ENCODE measurements around the gene KCNA4.
"Not testable (repeated sequence)": the region's sequence is repeated elsewhere in the genome, so short reads cannot be mapped to it uniquely, and the experiment has no call there.

The KCNA4 gene

GRCh38 chr11:30045144-30045543 is 28.3 kb upstream of the KCNA4 start:
- TF ChIP-seq, protein P1, sequence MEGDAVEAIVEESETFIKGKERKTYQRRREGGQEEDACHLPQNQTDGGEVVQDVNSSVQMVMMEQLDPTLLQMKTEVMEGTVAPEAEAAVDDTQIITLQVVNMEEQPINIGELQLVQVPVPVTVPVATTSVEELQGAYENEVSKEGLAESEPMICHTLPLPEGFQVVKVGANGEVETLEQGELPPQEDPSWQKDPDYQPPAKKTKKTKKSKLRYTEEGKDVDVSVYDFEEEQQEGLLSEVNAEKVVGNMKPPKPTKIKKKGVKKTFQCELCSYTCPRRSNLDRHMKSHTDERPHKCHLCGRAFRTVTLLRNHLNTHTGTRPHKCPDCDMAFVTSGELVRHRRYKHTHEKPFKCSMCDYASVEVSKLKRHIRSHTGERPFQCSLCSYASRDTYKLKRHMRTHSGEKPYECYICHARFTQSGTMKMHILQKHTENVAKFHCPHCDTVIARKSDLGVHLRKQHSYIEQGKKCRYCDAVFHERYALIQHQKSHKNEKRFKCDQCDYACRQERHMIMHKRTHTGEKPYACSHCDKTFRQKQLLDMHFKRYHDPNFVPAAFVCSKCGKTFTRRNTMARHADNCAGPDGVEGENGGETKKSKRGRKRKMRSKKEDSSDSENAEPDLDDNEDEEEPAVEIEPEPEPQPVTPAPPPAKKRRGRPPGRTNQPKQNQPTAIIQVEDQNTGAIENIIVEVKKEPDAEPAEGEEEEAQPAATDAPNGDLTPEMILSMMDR (IDR thresholded peaks at IDR 0.05; ENCODE audit: control extremely low read depth, extremely low read depth, low read depth, missing control alignments): no peak
- ChIA-PET CTCF (interaction anchor here (1.2 to 1.3 kb wide), 2 partner anchors 9 to 11 kb away, joined by 3 read pairs; no protein-coding TSS in a partner anchor), POLR2A (no interaction called here)
- no peak for DNase-seq (ENCODE audit: extremely low spot score)

GRCh38 chr11:30041171-30041570 is 24.3 kb upstream of the KCNA4 start:
- ChIA-PET CTCF (interaction anchor here (1.0 kb wide), 1 partner anchor 10 kb away, joined by 3 read pairs; no protein-coding TSS in a partner anchor), POLR2A (no interaction called here)
- TF ChIP-seq, protein P1 (IDR thresholded peaks at IDR 0.05; ENCODE audit: control extremely low read depth, extremely low read depth, low read depth, missing control alignments): no peak
- no peak for DNase-seq (ENCODE audit: extremely low spot score)

DNA sequence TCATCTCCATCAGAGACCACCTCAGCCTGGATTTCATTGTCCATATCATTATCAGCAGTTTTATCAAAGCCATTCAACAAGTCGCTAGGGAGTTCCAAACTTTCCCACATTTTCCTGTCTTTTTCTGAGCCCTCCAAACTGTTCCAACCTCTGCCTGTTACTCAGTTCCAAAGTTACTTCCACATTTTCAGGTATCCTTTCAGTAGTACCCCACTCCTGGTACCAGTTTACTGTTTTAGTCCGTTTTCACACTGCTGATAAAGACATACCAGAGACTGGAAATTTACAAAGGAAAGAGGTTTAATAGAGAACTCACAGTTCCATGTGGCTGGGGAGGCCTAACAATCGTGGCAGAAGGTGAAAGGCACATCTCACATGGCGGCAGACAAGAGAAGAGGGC is 17.9 kb upstream of the KCNA4 start:
- CTCF ChIA-PET: interaction anchor here (1.6 kb wide), 1 partner anchor 11 kb away, joined by 3 read pairs; no protein-coding TSS in a partner anchor
- POLR2A ChIA-PET; DNase-seq (ENCODE audit: extremely low spot score): not testable (repeated sequence)

DNA sequence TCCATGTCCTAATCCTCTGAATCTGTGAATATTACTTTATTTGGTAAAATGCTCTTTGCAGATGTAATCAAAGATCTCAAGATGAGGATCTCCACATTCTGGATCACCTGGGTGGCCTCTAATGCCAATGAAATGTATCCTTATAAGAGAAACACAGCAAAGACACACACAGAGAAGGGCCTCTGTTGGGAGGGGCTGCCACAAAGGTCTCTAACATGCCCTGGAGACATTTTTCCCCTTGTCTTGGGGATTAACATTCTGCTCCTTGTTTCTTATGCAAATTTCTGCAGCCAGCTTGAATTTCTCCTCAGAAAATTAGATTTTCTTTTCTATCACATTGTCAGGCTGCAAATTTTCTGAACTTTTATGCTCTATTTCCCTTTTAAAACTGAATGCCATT is 17.3 kb upstream of the KCNA4 start:
- CTCF ChIA-PET: interaction anchor here (1.6 kb wide), 1 partner anchor 11 kb away, joined by 3 read pairs; no protein-coding TSS in a partner anchor
- POLR2A ChIA-PET: not testable (repeated sequence)

DNA sequence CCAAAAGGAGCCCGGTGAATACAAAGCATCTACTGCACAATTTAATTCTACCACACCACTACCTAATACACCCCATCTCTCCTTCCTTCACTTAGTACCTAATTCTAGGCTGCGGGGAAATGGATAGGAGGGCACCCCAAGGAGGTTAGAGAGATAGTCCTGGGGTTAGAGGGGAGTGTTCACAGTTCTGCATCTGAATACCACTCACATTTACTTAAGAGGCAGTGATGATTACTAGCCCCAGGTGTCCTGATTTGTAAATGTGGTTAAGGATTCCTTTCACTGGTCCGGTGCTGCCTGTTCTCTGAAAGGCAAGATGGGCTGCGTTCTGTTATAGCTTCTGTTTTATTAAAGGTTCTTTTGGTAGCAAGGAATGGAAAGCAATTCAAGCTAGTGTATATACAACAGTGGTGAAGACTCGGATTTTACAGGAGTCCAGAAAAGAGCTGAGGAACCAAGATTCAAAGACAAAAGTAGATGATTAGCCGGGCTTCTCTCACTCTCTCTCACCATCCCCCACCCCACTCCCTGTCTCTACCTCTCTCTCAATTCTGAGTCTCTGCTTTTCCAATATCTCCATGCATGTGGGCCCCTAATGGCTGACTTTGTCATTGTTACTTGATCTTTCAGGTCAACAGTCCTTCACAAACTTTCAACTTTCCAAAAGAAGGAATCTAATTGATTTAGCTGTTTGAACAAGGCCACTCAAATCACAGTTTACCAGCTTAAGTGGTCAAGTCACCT is 8.7 kb upstream of the KCNA4 start:
- ChIA-PET POLR2A (no interaction called here), CTCF (no interaction called here)
- DNase-seq (ENCODE audit: extremely low spot score): no peak
- TF ChIP-seq, protein P1 (IDR thresholded peaks at IDR 0.05; ENCODE audit: control extremely low read depth, extremely low read depth, low read depth, missing control alignments): no peak

More for the DNA sequence above, 17.3 kb upstream of the KCNA4 start:
- DNase-seq (ENCODE audit: extremely low spot score): not testable (repeated sequence)

DNA sequence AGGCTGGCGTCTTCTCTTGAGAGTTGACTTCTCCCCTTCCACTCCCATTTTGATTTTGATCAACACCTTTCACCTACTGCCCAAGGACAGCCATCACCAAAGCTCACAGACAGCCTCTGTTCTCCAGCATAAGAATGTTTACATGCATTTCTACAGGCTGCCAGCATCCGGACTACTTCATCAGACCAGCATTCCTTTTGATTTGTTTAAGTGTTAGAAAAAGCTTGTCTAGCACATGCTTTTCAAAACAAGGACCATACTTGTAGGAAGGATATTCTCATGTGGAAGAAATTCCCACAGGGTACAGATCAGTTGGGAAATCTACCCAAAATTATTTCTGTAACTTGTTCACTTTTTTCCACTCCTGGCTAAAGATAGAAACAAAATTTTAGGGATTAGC is 6.2 kb upstream of the KCNA4 start:
- ChIA-PET CTCF (interaction anchor here (1.0 kb wide), 1 partner anchor 38 kb away, joined by 3 read pairs; no protein-coding TSS in a partner anchor), POLR2A (no interaction called here)
- DNase-seq (ENCODE audit: extremely low spot score): no peak
- TF ChIP-seq, protein P1 (IDR thresholded peaks at IDR 0.05; ENCODE audit: control extremely low read depth, extremely low read depth, low read depth, missing control alignments): no peak

DNA sequence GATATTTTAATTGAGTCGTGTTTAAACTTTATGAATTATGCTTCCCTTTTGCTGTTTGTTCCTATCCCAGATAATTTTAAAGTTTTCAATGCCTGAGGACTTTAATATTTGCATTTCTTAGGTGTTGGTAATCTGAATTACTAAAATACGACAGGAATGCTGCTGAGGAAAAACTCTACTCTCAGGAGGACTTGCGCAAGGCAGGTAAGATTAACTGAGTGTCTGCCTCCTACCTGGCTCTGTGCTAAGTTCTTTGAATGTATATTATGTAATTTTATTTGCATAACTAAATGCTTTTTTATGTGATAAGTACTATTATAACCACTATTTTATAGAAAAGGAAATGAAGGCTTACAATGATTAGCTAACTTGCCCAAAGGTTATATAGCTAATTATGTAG is 2.7 kb upstream of the KCNA4 start:
- ChIA-PET POLR2A (no interaction called here), CTCF (interaction anchor here (1.1 kb wide), 1 partner anchor 21 kb away, joined by 3 read pairs; no protein-coding TSS in a partner anchor)
- TF ChIP-seq, protein P1 (IDR thresholded peaks at IDR 0.05; ENCODE audit: control extremely low read depth, extremely low read depth, low read depth, missing control alignments): no peak
- DNase-seq (ENCODE audit: extremely low spot score): no peak
